Stimulated activated naive CD8-positive, alpha-beta T cell treated with anti-CD3 and anti-CD28 coated beads, Interleukin-15, Interleukin-2, amounts not matched to agents 100 ng/mL and 50 ng/mL, for 24 hours (primary cell): Measurements from ENCODE around the gene IFNL4.
"Not testable (repeated sequence)": the region's sequence is repeated elsewhere in the genome, so short reads cannot be mapped to it uniquely, and the experiment has no call there.

Source experiments
- H3K27ac Mint-ChIP-seq: one replicate; pipeline ENCODE4 v1.8.0; 2021; ENCODE audit warnings: mild to moderate bottlenecking, mixed read lengths
- H3K27me3 Mint-ChIP-seq: one replicate; pipeline ENCODE4 v1.8.0; 2021; ENCODE audit warnings: mixed read lengths
- H3K36me3 Mint-ChIP-seq: one replicate; pipeline ENCODE4 v1.8.0; 2021; ENCODE audit warnings: low read depth, mixed read lengths
- H3K4me1 Mint-ChIP-seq: one replicate; pipeline ENCODE4 v1.8.0; 2021; ENCODE audit warnings: low read depth, mixed read lengths
- H3K4me3 Mint-ChIP-seq: one replicate; pipeline ENCODE4 v1.8.0; 2021; ENCODE audit warnings: mild to moderate bottlenecking, mixed read lengths
- H3K9me3 Mint-ChIP-seq: one replicate; pipeline ENCODE4 v1.8.0; 2021; ENCODE audit warnings: mixed read lengths

Gene IFNL4

GRCh38 chr19:39217094-39217493 lies 31.6 kb downstream of the IFNL4 start:
- peaks cover 19% of the 10 kb centered on the region for H3K27me3 Mint-ChIP-seq
- H3K4me1 Mint-ChIP-seq: no peaks in the 10 kb centered on the region
- H3K9me3 Mint-ChIP-seq: peaks cover 5% of the 10 kb centered on the region
- no peaks in the 10 kb centered on the region for H3K36me3 Mint-ChIP-seq
- H3K27ac Mint-ChIP-seq: no peak overlapping the region
- H3K4me3 Mint-ChIP-seq: no peak overlapping the region

- H3K27me3 Mint-ChIP-seq: peaks cover 12% of the 10 kb centered on the region
- H3K36me3 Mint-ChIP-seq, H3K4me1 Mint-ChIP-seq, H3K4me3 Mint-ChIP-seq, H3K9me3 Mint-ChIP-seq, H3K27ac Mint-ChIP-seq: not testable (repeated sequence)
Observed at GRCh38 chr19:39215323-39215722, 33.3 kb downstream of the IFNL4 start.

- peaks cover 6% of the 10 kb centered on the region for H3K27me3 Mint-ChIP-seq
- H3K9me3 Mint-ChIP-seq: peaks cover 5% of the 10 kb centered on the region
- H3K4me3 Mint-ChIP-seq: no peak overlapping the region
- H3K4me1 Mint-ChIP-seq: no peaks in the 10 kb centered on the region
- no peak overlapping the region for H3K27ac Mint-ChIP-seq
- H3K36me3 Mint-ChIP-seq: no peaks in the 10 kb centered on the region
Observed at GRCh38 chr19:39212375-39212742, 36.3 kb downstream of the IFNL4 start.

GRCh38 chr19:39211731-39212374 lies 36.8 kb downstream of the IFNL4 start:
- Mint-ChIP-seq H3K27me3 (peaks cover under 1% of the 10 kb centered on the region), H3K9me3 (peaks cover under 1% of the 10 kb centered on the region), H3K4me3 (no peak overlapping the region), H3K4me1 (no peaks in the 10 kb centered on the region), H3K27ac (no peak overlapping the region), H3K36me3 (no peaks in the 10 kb centered on the region)

- Mint-ChIP-seq H3K27me3 (peaks cover 13% of the 10 kb centered on the region), H3K9me3 (no peaks in the 10 kb centered on the region), H3K4me1 (no peaks in the 10 kb centered on the region), H3K4me3 (no peak overlapping the region), H3K36me3 (no peaks in the 10 kb centered on the region), H3K27ac (no peak overlapping the region)
Observed at GRCh38 chr19:39209196-39209595, 39.5 kb downstream of the IFNL4 start.

- H3K4me1 Mint-ChIP-seq: no peaks in the 10 kb centered on the region
- H3K4me3 Mint-ChIP-seq: no peak overlapping the region
- peaks cover 22% of the 10 kb centered on the region for H3K27me3 Mint-ChIP-seq
- H3K9me3 Mint-ChIP-seq: no peaks in the 10 kb centered on the region
- no peak overlapping the region for H3K27ac Mint-ChIP-seq
- H3K36me3 Mint-ChIP-seq: no peaks in the 10 kb centered on the region
Observed at GRCh38 chr19:39208175-39208795, 40.4 kb downstream of the IFNL4 start.

- no peaks in the 10 kb centered on the region for H3K9me3 Mint-ChIP-seq
- H3K36me3 Mint-ChIP-seq: no peaks in the 10 kb centered on the region
- H3K27ac Mint-ChIP-seq: no peak overlapping the region
- H3K27me3 Mint-ChIP-seq: peaks cover 29% of the 10 kb centered on the region
- H3K4me3 Mint-ChIP-seq: no peak overlapping the region
- H3K4me1 Mint-ChIP-seq: no peaks in the 10 kb centered on the region
Observed at GRCh38 chr19:39207293-39207836, 41.3 kb downstream of the IFNL4 start.

- Mint-ChIP-seq H3K27ac (no peak overlapping the region), H3K9me3 (no peaks in the 10 kb centered on the region), H3K27me3 (peaks cover 41% of the 10 kb centered on the region), H3K4me3 (no peak overlapping the region), H3K4me1 (no peaks in the 10 kb centered on the region), H3K36me3 (no peaks in the 10 kb centered on the region)
Observed at GRCh38 chr19:39206122-39206521, 42.5 kb downstream of the IFNL4 start.

- H3K4me1 Mint-ChIP-seq: no peaks in the 10 kb centered on the region
- no peaks in the 10 kb centered on the region for H3K9me3 Mint-ChIP-seq
- no peak overlapping the region for H3K27ac Mint-ChIP-seq
- H3K36me3 Mint-ChIP-seq: no peaks in the 10 kb centered on the region
- no peak overlapping the region for H3K4me3 Mint-ChIP-seq
- peaks cover 49% of the 10 kb centered on the region for H3K27me3 Mint-ChIP-seq
Observed at GRCh38 chr19:39205449-39205764, 43.2 kb downstream of the IFNL4 start.

GRCh38 chr19:39203372-39204341 lies 45.0 kb downstream of the IFNL4 start, which contains the start of gene SYCN:
Gene SYCN, minus strand, starts transcription at chr19:39204263. Its CDS starts 9 bp downstream, at chr19:39204254.
- peaks cover 55% of the 10 kb centered on the region for H3K27me3 Mint-ChIP-seq
- no peaks in the 10 kb centered on the region for H3K36me3 Mint-ChIP-seq
- H3K4me3 Mint-ChIP-seq: no peak within 1 kb of the TSS
- no peak within 1 kb of the TSS for H3K27ac Mint-ChIP-seq
- no peaks in the 10 kb centered on the region for H3K9me3 Mint-ChIP-seq
- H3K4me1 Mint-ChIP-seq: no peaks in the 10 kb centered on the region

GRCh38 chr19:39202998-39203355 lies 45.7 kb downstream of the IFNL4 start:
- Mint-ChIP-seq H3K9me3 (no peaks in the 10 kb centered on the region), H3K4me3 (no peak overlapping the region), H3K27ac (no peak overlapping the region), H3K27me3 (peaks cover 62% of the 10 kb centered on the region), H3K4me1 (no peaks in the 10 kb centered on the region), H3K36me3 (no peaks in the 10 kb centered on the region)

GRCh38 chr19:39200803-39201115 lies 47.9 kb downstream of the IFNL4 start:
- no peak overlapping the region for H3K4me3 Mint-ChIP-seq
- no peak overlapping the region for H3K27ac Mint-ChIP-seq

GRCh38 chr19:39200066-39200802 lies 48.4 kb downstream of the IFNL4 start:
- H3K27ac Mint-ChIP-seq: no peak overlapping the region
- no peak overlapping the region for H3K4me3 Mint-ChIP-seq
- H3K36me3 Mint-ChIP-seq: no peaks in the 10 kb centered on the region
- H3K4me1 Mint-ChIP-seq: peaks cover 15% of the 10 kb centered on the region
- no peaks in the 10 kb centered on the region for H3K9me3 Mint-ChIP-seq
- H3K27me3 Mint-ChIP-seq: peaks cover 76% of the 10 kb centered on the region

More at GRCh38 chr19:39200803-39201115, 47.9 kb downstream of the IFNL4 start:
- Mint-ChIP-seq H3K4me1 (peaks cover 12% of the 10 kb centered on the region), H3K27me3 (peaks cover 73% of the 10 kb centered on the region), H3K9me3 (no peaks in the 10 kb centered on the region), H3K36me3 (no peaks in the 10 kb centered on the region)

GRCh38 chr19:39199025-39199424 lies 49.6 kb downstream of the IFNL4 start:
- Mint-ChIP-seq H3K9me3 (no peaks in the 10 kb centered on the region), H3K27ac (no peak overlapping the region), H3K4me3 (no peak overlapping the region), H3K36me3 (no peaks in the 10 kb centered on the region), H3K4me1 (peaks cover 15% of the 10 kb centered on the region), H3K27me3 (peaks cover 76% of the 10 kb centered on the region)
